ENCODE measurements around the gene MEF2D.

MEF2D gene

DNA sequence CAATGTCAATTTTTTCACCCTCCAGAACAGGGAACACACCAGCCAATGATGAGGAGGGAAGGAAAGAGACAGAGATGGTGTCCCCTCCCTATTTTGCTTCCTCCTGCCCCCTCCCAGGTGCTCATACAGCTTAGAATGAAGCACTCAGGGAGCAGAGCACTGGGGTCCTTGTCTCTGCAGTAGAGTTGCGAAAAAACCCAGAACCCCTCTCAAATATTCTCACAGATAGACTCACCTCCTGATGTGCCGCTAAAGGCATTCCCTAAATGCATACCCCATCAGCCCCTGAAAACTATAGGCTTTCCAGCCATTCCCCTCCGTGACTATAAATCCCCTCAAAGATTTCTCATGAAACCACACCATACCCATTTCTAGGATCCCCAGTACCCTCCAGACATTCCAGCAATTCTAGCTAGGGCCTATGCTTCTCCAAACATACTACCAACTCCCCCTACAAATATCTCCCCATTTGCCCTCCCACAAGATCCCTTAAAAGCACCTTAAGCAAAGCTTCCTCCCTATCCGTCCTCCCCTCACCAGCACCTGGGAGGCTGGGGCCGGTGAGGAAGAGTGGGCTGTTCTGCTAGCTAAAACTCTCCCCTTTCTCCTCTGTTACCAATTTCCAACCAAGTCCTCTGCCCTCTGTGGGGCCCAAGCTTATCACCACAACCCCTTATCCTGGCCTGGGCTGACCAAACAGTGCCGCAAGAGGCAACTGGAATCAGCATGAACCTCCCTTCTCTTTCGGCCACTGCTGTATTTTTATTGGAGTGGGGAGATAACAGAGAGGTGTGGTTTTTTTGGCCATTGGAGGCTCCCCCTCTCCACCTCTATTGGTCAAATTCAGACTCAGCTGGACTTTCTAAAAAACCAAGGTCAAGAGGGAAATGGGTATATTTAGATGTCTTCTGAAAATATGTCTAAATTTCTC, 76.9 kb downstream of the MEF2D start:
- no peak for DNase-seq

DNA sequence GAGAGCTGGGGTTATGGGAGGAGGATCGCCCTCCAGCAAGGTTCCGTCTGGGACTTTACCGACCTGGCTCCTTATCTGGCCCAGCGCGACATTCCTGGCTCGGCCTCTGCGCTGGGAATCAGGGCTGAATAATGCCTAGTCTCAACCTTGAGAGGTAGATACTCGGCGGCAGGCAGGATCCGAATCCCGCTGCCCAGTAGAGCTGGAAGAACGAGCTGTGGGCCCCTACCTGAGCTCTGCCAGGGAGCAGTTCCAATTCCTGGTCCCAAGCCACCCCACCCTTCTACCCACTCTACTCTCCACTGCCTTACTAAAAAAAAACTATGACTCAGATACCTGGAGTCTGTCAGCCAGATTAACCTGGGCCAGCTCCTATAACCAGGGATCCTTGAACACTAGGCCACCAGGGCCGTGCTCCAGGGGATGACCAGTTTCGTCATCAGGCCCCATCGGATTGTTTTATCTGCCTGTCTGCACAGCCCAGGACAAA, 77.9 kb downstream of the MEF2D start:
- DNase-seq, result no peak

DNA sequence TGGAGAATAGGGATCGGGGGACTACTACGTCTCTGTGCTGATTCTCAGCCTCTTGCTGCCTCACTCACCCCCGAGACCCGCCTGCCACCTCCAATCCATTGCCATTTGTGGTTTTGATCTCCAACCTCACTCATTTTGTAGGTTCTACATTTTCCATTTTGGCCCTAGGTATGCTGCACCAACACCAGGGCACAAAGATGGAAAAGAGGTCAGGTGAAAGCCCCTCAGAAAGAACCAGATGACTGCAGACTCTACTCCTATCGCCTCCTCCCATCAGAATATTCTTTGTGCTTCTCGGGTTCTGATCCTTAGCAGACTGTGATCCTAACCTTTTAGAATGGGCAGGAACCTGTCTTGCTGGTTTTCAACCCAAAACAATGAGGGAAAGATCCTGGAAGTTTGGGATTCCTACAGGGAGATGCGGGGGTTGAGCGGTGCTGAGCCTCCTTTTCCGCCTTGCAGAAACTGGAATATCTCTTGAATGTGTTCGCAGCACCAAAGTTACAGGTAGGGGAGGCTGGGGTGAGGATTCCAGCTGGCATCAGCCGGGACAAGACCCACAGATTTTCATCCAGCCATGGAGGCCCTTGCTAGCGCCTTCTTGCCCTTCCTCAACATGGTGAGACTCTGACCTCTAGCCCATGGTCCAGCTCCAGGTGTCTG, 78.5 kb downstream of the MEF2D start:
- peak in 1 of 6 experiments; percentile 27 for DNase-seq

DNA sequence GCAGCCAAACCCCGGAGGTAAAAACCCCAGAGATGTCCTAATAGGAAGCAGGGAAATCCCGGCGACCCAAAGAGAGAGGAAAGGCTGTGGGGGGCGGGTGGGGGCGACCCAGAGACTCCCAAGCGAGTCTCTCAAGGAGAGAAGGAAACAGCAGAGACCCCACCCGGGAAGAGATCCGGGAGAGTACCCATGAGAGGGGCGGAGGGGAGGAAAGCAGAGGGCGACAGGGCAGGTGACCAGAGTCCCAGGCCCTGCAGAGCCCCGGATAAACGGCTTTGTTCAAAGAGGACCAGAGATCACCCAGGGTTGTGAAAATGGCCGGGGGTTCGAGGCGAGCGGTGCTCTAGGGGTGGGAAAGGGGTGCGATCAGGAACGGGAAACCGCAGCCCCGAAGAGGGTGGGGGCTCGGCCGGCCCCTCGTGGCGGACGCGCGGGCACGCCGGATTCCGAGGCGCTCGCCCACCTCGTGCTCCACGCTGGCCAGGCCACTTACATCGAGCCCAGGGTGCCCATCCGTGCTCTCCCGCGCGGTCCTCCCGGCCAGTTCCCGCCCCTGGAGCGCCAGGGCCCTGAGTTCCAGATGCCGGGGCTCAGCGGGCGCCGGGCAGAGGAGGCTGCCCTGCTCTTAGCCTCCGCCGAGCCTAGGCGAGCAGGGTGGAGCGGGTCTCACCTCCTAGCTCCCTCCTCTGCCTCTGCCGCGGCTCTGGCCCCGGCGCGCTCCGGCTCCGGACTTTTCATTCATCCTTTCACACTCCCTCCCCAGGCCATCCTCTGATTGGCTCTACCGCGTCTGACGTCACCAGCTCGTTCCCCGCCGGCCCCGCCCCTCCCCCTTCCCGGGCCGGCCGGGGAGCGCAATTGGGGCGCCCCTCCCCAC, 79.3 kb downstream of the MEF2D start:
- DNase-seq, result peak in 5 of 6 experiments; percentile 2 to 37 (median 32)

DNA sequence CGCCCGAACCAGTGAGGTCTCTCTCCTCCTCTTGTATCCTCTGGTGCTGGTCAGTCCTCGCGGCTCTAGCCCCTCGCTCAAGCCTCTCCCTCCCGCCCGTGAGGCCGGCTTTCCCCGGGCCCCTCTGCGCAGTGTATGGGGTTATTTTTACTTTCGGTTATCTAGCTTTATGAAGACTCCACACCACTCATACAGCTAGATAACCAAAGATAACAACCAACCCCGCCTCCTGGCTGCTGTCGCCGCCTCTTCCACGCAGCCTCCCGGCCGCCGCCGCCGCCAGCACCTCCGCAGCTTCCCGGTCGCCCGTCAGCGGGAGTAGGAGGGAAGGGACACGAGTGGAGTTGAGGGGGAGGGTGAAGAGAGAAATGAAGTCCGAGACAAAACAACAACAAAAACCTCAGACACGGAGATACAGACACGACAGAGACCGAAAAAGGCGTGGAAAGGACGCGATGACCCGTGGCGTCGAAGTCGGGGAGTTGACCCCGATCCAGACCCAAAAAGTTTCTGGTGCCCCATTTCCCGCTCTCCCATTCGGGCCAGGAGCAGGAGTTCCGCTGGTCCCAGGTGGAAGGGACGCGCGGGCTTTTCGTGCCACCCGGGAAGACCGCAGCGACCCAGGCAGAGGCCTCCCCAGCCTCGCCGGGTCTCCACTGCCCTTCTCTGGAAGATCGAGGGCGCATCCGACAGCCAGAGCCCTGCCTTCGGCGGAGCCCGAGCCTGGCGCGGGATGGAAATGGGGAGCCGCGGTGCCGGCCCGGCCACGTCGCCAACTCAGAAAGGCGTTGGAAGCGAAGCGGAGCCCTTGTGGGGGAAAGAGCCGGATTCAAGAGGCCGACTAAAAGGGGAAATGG, 80.1 kb downstream of the MEF2D start:
- DNase-seq, result peak in 5 of 6 experiments; percentile 8 to 43 (median 29)

DNA sequence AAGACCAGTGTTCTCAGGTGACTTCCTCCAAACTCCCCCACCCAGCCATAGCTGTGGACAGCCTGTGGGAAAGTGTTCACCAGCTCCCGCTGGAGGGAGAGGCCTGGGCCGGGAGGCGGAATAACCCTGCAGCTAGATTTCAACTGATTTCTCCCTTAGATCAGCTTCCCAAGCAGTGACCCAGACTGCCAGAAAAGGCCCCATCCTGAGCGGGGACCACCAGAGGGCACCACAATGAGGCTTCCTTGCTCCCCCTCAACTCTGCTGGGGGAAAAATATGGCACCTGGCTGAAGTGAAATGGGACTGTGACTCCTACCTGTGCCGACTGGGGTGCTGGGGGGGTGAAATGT, 80.7 kb downstream of the MEF2D start:
- peak in 3 of 6 experiments; percentile 29 to 43 (median 35) for DNase-seq

DNA sequence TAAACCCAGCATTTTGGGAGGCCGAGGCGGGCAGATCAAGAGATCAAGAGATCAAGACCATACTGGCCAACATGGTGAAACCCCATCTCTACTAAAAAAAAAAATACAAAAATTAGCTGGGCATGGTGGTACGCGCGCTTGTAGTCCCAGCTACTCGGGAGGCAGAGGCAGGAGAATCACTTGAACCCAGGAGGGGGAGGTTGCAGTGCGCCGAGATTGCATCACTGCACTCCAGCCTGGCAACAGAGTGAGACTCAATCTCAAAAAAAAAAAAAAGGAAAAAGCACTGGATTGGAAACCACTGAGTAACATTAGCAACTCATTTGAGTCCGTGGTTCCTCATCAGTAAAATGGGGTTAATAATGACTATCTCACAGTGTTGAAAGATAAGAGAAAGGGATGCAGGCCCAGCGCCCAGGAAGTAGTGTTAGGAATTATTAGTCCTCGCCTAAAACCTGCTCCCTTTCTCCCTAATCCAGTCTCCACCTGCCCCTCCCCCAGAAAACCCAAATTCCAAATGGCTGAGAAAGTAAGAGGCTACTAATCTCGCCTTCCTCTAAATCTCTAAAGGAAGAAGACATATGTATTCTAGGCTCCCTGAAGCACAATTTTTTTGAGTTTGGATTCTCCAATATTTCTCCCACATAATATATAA, 82.0 kb downstream of the MEF2D start:
- no peak for DNase-seq

DNA sequence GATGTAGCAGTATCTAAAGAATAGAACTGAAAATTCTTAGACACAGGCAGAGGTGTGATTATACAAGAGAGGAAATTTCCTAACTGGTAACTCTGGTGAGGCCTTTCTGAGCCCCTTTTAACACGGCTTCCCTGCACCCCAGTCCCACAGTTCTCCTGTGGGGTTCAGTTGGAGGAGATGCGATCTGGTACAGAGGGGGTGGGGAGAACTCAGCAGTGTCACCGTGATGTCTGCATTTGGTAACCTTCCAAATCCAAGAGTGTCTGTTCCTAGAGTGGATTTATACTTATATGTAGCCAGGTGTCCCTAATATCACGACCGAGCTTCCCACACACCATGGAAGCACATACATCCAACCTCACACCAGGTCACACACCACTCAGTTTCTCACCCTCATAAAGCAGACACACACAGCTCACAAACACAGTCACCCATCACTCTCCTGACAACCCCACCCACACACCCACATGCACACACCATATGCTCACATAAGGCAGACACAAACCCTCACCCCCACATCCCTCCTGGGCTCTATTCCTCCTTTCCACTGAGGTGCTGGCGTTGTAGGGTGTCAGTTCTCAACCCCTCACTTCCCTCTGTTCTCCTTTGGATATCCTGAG, 83.1 kb downstream of the MEF2D start:
- DNase-seq, result no peak

DNA sequence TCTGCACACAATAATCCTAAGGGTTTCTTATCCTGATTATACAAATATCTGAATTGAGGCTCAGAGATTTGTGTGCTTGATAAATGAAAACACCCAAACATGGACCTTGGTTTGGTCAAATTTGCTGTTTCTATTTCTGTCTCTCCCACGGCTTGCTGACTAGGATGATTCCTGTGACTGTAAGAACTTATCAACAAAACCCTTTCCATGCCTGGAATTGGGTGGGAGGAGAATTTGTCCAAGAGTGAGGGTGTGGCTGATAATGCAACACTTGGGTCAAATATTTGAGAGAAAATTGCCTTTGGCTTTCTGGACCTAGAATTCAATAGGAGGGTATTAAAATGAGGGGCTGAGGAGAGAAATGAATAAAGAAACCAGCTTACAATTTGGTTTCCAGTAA, 83.6 kb downstream of the MEF2D start:
- no peak for DNase-seq

DNA sequence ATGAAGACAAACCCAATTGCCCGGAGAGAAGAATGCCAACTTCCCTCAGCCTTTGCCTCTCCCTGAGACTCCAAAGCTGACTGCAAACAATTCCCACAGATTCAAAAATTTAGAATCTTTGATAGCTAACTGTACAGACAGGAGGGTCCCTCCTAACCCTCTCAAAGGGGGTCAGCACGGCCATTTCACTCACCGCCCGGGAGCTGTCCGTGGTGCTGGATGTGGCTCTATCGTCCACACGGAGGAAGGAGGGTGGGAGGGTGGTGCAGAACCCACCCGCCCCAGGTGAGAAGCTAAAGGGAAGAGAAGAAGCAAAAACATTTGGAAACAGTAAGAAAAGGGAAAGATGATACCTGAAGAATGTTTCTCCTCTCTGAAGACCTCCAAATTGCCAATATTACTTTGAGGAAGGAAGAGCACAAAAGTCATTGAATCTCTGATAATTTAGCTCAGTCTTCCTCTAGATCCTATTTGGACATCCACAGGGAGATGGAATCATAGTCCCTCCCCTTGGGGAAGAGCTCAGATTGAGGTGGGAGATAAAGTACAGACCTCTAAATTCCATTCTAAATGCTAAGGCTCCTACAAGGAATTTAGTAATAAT, 86.0 kb downstream of the MEF2D start:
- no peak for DNase-seq

Data from stimulated activated naive CD4-positive, alpha-beta T cell (primary cell).